Jurkat, Clone E6-1 (cell line): ENCODE results near the gene CCDC70.
"Not testable (repeated sequence)": the region's sequence is repeated elsewhere in the genome, so short reads cannot be mapped to it uniquely, and the experiment has no call there.

Experiments used
- DNase-seq: peaks from one replicate; pipeline ENCODE4 v3.0.0-alpha.2; 2011; ENCODE audit warnings: low read depth, low spot score
- H3K4me3 ChIP-seq: 2 replicates; pipeline ENCODE4 v1.5.1; 2011; ENCODE audit warnings: mild to moderate bottlenecking, low read length, control low read depth, moderate library complexity

The CCDC70 gene

GRCh38 chr13:51894239-51894638 is 32.5 kb downstream of the CCDC70 start:
- no peak overlapping the region for H3K4me3 ChIP-seq
- DNase-seq = no peak

DNA sequence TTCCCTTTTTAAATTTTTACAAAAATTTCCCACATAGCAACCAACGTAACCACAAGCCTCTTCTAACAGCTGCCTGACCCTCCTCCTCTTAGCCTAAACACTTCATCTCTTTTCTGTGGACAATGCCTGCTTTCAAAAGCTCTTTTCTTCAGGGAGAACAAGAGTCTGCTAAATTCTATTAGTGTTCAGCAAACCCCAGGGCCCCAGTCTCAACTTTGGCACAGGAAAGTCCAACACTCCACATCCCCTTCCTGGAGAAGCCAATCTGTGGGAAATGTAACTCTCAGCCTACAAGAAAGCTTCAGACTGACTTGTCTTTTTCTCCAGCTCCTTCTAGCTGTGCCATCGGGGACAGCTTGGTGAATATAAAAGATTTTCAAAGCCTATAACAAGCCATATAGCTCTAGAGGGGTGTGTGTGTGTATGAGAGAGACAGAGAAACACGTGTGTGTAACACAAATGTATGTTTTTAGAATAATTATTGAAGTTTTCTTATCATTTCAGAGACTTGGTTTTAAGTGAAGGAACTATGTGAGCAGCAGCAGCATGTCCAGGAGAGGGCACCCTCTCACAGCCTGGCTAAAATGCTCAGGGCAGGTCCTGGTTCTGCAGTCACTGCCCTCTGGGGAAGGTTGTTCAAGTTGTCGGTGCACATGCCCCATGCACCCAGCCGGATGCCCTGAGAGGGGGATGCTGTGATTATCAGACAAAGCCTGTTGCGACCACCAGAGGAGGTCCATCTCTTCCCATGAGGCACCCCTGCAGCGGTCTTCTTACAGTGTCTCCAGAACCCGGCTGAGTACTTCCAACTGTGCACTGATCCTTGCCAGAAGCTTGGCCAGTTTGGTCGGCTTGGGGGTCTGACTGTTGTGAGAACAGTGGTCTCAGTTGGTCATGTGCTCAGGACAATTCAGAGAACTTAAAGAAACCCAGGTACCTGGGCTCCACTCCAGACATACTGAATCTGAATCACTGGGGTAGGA is 34.4 kb downstream of the CCDC70 start:
- no peak for DNase-seq
- H3K4me3 ChIP-seq = no peak overlapping the region

DNA sequence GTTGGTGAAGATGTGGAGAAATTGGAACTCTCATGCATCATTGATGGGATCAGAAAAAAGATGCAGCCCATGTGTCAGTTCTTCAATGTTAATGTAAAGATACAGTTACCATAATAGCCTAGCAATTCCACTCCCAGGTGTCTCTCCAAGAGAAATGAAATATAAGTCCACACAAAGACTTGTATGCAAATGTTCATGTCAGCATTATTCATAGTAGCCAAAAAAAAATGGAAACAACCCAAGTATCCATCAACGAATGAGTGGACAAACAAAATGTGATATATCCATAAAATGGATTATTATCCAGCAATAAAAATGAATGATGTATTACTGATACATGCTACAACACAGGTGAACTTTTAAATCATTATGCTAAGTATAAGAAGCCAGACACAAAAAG is 38.7 kb downstream of the CCDC70 start:
- no peak for DNase-seq
- H3K4me3 ChIP-seq = no peak overlapping the region

GRCh38 chr13:51902776-51903175 is 41.0 kb downstream of the CCDC70 start:
- no peak for DNase-seq
- H3K4me3 ChIP-seq = no peak overlapping the region

- no peak overlapping the region for H3K4me3 ChIP-seq
- DNase-seq = no peak
Observed at GRCh38 chr13:51905787-51906186, 44.0 kb downstream of the CCDC70 start.

GRCh38 chr13:51906581-51906980 is 44.8 kb downstream of the CCDC70 start:
- H3K4me3 ChIP-seq = no peak overlapping the region
- DNase-seq = no peak

DNA sequence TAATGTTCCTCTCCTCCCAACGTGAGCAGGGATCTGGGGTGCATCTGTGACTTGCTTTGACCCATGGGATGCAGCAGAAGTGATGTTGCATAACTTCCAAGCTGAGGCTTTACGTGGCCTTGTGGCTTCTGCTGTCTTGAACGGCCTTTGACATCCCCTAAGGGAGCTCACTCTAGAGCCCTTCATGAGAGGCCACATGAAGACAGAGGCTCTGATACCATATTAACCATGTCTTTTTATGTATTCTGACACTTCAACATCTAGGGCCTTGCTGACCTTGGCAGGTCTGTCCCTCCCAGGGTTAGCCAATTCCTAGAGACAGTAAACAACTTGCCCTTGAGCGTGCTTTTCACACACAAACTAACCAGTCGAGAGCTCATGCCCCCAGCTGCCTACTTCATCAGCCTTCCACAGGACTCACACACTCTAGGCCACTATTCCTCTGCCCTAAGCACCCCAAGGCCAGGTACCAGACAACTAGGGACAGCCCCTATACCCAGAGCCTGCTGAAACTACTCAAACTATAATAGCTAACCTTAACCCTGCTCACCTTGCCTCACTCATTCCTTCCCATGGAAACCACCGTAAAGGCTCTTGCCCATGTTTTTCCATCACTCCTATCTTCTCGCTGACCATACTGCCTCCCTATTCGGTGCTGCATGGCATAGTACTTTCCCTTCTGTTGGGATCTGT is 45.4 kb downstream of the CCDC70 start:
- DNase-seq = no peak
- H3K4me3 ChIP-seq = no peak overlapping the region

DNA sequence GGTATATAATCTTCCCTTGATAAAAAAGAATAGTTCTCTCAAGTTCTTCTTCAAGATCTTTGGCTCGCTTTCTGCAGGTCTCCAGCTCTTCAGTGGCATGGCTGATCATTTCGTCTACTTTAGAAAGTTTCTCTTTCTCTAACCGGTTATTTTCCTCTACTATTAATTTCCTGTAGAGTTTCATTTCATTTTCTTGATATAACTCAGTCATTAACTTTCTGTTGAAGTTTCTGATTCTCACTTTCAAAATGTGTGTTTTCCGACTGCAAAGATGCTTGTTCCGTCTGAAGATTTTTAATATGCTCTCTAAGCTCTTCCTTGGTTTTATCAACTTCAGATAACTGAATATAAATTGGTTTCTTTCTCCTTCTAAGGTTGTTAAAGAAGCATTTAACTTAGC is 47.5 kb downstream of the CCDC70 start:
- DNase-seq, H3K4me3 ChIP-seq: not testable (repeated sequence)

- H3K4me3 ChIP-seq = no peak overlapping the region
- DNase-seq = no peak
Observed at GRCh38 chr13:51910508-51910907, 48.7 kb downstream of the CCDC70 start.

- no peak for DNase-seq
- H3K4me3 ChIP-seq = no peak overlapping the region
Observed at GRCh38 chr13:51912091-51912490, 50.3 kb downstream of the CCDC70 start.

GRCh38 chr13:51912511-51913225 is 50.9 kb downstream of the CCDC70 start:
- H3K4me3 ChIP-seq = no peak overlapping the region
- no peak for DNase-seq

DNA sequence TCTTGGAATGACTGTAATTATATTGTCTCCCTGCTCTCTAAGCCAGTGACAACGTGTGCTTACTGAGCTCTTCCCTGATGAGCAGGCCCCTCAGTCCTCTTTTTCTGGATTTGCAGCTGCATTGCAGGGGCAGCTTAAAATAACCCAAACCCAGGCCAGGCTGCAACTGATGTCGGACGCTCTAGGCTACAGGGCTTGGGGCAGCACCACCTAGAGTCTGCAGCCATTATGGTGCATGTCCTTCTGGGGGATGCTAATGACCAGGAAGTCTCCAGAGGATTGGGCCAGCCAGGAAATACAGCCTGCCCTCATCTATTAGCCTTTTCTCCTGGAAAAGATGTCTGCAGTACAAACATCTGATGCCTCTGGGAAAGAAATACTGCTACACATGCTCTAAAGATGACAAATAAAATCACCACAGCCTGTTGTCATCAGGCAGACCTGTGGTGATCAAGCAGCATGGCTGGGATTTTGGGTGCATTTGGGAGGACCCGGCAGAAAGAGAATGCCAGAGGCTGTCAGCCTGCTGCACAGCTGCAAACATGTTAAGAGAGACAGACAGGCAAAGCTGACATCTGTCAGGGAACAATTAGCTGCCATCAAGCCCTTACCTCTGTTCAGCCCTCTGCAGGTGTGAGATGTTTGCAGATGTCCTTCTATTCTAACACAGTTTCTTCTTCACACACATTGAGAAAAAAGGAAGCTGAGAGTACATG is 51.8 kb downstream of the CCDC70 start:
- no peak for DNase-seq

DNA sequence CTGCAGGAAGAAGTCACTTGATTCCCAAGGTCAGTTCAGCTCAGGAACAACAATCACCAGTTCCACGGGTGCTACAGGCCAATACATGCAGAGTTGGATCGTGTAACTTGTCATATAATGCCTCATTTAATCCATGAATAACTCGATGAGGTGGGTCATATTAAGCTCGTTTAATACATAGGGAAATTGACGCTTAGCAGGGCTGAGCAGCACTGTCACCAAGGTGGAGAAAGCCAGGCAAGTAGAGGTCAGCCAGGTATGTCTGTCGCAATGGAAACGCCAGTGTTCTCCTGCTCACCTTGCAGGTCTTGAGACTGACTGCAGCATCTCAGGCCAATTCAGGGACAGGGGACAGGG is 52.3 kb downstream of the CCDC70 start:
- no peak for DNase-seq
- H3K4me3 ChIP-seq = no peak overlapping the region

More for the DNA sequence above, 51.8 kb downstream of the CCDC70 start:
- H3K4me3 ChIP-seq = no peak overlapping the region
